Mucosa of descending colon (tissue), 3 donors: ENCODE data around the gene CS. TPM values are rescaled to one million over a fixed set of nuclear protein-coding genes. Genes with fewer than 3 reads are reported as not detected.
"Not testable (repeated sequence)": the region's sequence is repeated elsewhere in the genome, so short reads cannot be mapped to it uniquely, and the experiment has no call there.

Experiments
- ATAC-seq: fragments of 200-7000 bp; cut with Tn5 transposase; one replicate; pipeline ENCODE4 v1.9.1; 2020; ENCODE audit warnings: mild to moderate bottlenecking, moderate library complexity
- DNase-seq, 3 donors: peaks; one replicate each; pipeline ENCODE4 v3.0.0-alpha.2; 2020
- H3K36me3 ChIP-seq: fragments of 200-600 bp; one replicate; pipeline ENCODE4 v1.8.0; 2021; ENCODE audit warnings: low read depth, mild to moderate bottlenecking
- H3K4me1 ChIP-seq: fragments of 200-600 bp; one replicate; pipeline ENCODE4 v1.8.0; 2021; ENCODE audit warnings: low read depth, mild to moderate bottlenecking
- H3K4me3 ChIP-seq: fragments of 200-600 bp; one replicate; pipeline ENCODE4 v1.8.0; 2021; ENCODE audit warnings: mild to moderate bottlenecking
- H3K9me3 ChIP-seq: fragments of 200-600 bp; one replicate; pipeline ENCODE4 v1.8.0; 2021; ENCODE audit warnings: mild to moderate bottlenecking
- CTCF ChIP-seq: fragments of 200-600 bp; IDR thresholded peaks from one replicate; pipeline ENCODE4 v1.8.0; 2022; ENCODE audit warnings: antibody characterized with exemption, mild to moderate bottlenecking
- intact Hi-C, 2 donors: fragments of 100-400 bp; cut with DNase I in 1 of 2; cut with micrococcal nuclease in 1 of 2; formaldehyde crosslinking; loops; one replicate each; pipeline versions ENCODE4 v1.11.0 to v1.11.1; 2022; cut with DNase I, micrococcal nuclease
- total RNA-seq, 3 donors: library from RNA; stranded (reverse); fragmentation: NEBNext Ultra II Directional in 2 of 3; extraction: Animal tissue kit (Norgen Biotek cat#: 25700) in 2 of 3; gene quantifications; one replicate each; pipeline versions ENCODE4 v1.2.1 to v1.2.4, GENCODE V29; 2021 to 2023
- donor health status: DM: no; HTN: no; CAD: no; lungs with moderate emphysema.
- donor health status: DM: no; HTN: no; CAD: no.
- donor health status: DM: no; HTN: yes; CAD: no.

CS gene
- total RNA-seq, 3 donors from 2014 or later, result 261 to 344 (median 332) TPM

- DNase-seq (no peak), ATAC-seq (no peak)
- H3K9me3 ChIP-seq, result no peaks in the 10 kb centered on the region
- intact Hi-C loops, result no loop called here
- TF ChIP-seq CTCF, result no peak
- peaks cover 38% of the 10 kb centered on the region for H3K4me1 ChIP-seq
- no peaks in the 10 kb centered on the region for H3K36me3 ChIP-seq
- no peak overlapping the region for H3K4me3 ChIP-seq
Observed at GRCh38 chr12:56296295-56296694, 3.8 kb downstream of the CS start.

GRCh38 chr12:56293795-56294194, 6.3 kb downstream of the CS start:
- peaks cover 26% of the 10 kb centered on the region for H3K4me1 ChIP-seq
- ATAC-seq, result no peak

GRCh38 chr12:56288705-56289387, 11.3 kb downstream of the CS start:
- no peak for TF ChIP-seq CTCF
- Histone ChIP-seq H3K9me3 (no peaks in the 10 kb centered on the region), H3K4me3 (no peak overlapping the region), H3K4me1 (no peaks in the 10 kb centered on the region), H3K36me3 (peaks cover 8% of the 10 kb centered on the region)
- DNase-seq (no peak), ATAC-seq (no peak)
- intact Hi-C loops, result no loop called here

More at GRCh38 chr12:56293795-56294194, 6.3 kb downstream of the CS start:
- no peak for DNase-seq
- no peaks in the 10 kb centered on the region for H3K36me3 ChIP-seq
- no peak for TF ChIP-seq CTCF
- intact Hi-C loops, result no loop called here
- H3K4me3 ChIP-seq, result no peak overlapping the region
- H3K9me3 ChIP-seq, result no peaks in the 10 kb centered on the region

- Histone ChIP-seq H3K4me1 (no peaks in the 10 kb centered on the region), H3K36me3 (peaks cover 16% of the 10 kb centered on the region), H3K9me3 (no peaks in the 10 kb centered on the region), H3K4me3 (no peak overlapping the region)
- ATAC-seq, result no peak
- intact Hi-C loops, result no loop called here
- no peak for DNase-seq
- no peak for TF ChIP-seq CTCF
Observed at GRCh38 chr12:56286044-56286830, 13.9 kb downstream of the CS start.

GRCh38 chr12:56284263-56284662, 15.9 kb downstream of the CS start:
- H3K4me1 ChIP-seq, DNase-seq, H3K4me3 ChIP-seq, intact Hi-C loops, ATAC-seq, H3K9me3 ChIP-seq: not testable (repeated sequence)
- peaks cover 22% of the 10 kb centered on the region for H3K36me3 ChIP-seq

- Histone ChIP-seq H3K4me1 (no peaks in the 10 kb centered on the region), H3K9me3 (no peaks in the 10 kb centered on the region), H3K36me3 (peaks cover 28% of the 10 kb centered on the region), H3K4me3 (no peak overlapping the region)
- ATAC-seq (no peak), DNase-seq (no peak)
- intact Hi-C loops, result no loop called here
- no peak for TF ChIP-seq CTCF
Observed at GRCh38 chr12:56282579-56282978, 17.6 kb downstream of the CS start.
